GM12873 (cell line): Measurements from ENCODE around the gene CFAP119.

Source experiments
- CTCF ChIP-seq: IDR thresholded peaks from 2 replicates; pipeline ENCODE4 v1.5.1; 2012; ENCODE audit warnings: low read depth, mild to moderate bottlenecking, moderate library complexity, low read length, control low read depth; ENCODE audit not compliant: insufficient read depth; ENCODE audit errors: missing control alignments

The CFAP119 gene

GRCh38 chr16:30769379-30770089 is 7.7 kb upstream of the CFAP119 start:
- TF ChIP-seq CTCF, result no peak

DNA sequence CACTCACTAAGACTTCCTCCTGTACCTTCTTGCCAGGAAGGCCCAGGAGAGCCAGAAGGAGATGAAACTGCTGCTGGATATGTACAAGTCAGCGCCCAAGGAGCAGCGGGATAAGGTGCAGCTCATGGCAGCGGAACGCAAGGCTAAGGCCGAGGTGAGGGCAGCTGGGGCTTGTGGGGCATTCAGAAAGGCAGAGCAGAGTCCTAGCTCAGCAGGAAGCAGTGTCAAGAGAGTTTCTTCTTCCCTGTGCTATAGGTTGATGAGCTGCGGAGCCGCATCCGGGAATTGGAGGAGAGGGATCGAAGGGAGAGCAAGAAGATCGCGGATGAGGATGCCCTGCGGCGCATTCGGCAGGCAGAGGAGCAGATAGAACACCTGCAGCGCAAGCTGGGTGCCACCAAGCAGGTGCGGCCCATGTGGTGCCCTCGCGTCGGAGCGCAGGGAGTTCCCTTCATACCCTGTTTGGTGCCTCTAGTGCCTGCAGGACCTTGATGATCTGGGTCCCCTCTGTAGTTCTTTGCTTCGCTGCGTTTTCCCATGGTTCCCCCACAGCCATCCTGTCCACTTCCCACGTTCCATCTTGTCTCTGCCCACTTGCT is 6.8 kb upstream of the CFAP119 start:
- no peak for TF ChIP-seq CTCF

DNA sequence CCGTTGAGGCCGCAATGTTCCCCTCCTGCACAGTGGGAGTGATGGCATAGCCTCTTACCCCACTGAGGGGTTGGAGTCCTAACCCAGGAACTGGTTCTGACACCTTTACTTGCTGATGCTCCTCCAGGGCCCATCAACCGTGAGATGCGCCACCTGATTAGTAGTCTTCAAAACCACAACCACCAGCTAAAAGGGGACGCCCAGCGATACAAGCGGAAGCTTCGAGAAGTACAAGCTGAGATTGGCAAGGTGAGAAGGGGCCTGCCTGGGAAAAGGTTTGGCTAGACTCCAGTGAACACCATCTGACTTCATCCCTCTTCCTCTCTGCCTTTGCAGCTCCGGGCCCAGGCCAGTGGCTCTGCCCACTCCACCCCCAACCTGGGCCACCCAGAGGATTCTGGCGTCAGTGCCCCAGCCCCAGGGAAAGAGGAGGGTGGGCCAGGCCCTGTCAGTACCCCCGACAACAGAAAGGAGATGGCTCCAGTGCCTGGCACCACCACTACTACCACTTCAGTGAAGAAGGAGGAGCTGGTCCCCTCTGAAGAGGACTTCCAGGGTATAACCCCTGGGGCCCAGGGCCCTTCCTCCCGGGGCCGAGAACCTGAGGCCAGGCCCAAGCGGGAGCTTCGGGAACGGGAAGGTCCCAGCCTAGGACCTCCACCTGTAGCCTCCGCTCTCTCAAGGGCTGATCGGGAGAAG is 6.1 kb upstream of the CFAP119 start:
- TF ChIP-seq CTCF, result no peak

- TF ChIP-seq CTCF, result no peak
These were observed 5.0 kb upstream of the CFAP119 start for GRCh38 chr16:30766933-30767284.

DNA sequence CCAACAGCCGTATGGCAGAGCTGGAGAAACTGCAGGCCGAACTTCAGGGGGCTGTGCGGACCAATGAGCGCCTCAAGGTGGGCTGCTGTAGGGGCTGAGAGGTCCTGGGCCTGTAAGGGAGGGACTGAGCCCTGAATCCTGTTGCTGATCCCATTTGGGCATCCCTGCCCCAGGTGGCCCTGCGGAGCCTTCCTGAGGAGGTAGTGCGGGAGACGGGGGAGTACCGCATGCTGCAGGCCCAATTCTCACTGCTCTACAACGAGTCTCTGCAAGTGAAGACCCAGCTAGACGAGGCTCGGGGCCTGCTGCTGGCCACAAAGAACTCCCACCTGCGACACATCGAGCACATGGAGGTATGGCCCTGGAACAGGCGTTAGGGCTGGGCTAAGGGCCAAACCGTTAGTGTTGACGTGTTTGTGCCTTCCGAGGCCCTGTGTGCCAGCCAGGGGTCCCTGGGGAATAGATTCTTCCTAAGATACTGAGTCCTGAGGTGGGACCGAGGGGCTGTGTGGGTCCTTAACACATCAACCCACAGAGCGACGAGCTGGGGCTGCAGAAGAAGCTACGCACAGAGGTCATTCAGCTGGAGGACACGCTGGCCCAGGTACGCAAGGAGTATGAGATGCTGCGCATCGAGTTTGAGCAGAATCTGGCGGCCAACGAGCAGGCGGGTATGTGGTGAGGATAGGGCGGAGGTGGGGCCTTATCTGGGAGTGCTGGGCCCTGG is 4.5 kb upstream of the CFAP119 start:
- no peak for TF ChIP-seq CTCF

GRCh38 chr16:30764816-30765465 is 3.1 kb upstream of the CFAP119 start:
- no peak for TF ChIP-seq CTCF
